ENCODE results near the gene IL32. TPM values are rescaled to one million over a fixed set of nuclear protein-coding genes. Genes with fewer than 3 reads are reported as not detected.
A peak's percentile ranks its signal among the peaks of the same experiment; 100 is the strongest.

The IL32 gene
- total RNA-seq, 2 experiments from 2014 or later: 4,131 to 4,213 TPM

DNA sequence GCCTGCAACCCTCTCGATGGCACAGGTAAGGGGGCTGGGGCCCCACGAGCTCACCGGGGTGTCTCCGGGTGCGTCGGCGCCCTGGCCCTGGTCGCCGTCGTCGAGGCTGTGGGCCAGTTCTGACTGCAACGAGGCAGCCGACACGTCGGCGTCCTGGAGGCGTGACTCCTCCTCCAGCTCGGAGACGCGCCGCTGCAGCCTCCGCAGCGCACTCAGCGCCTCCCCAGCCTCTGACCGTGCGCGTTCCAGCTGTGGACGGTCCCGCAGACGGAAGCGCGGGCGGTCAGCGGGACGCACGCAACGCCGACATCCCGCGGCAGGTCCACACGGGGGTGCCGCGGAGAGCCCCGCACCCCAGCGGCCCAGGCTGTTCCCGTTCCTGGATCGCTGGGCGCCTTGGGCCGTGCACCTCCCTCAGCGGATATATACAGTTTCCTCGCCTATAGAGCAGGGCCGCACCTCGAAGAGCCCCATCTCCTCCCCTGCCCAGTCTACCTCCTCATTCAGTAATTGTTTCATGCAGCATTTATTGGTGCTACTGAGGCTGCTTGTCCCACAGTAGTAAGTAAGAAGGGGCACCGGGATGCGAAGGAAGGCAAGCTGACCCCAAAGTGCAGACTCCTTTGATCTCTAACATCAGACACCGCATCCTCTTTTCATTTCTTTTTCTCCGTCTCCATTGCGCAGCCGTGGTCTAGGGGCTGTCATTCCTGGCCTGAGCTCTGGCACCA lies 35.8 kb upstream of the IL32 start:
- H3K4me3 Mint-ChIP-seq: peak overlapping the region; percentile 69
- POLR2A ChIA-PET: interaction anchor here (0.7 to 9.3 kb wide), 14 partner anchors 9 to 129 kb away, joined by 3 to 72 read pairs (median 10); partner anchors contain the start of genes IL32, MMP25, PKMYT1 and TNFRSF12A
- H3K27ac Mint-ChIP-seq: peak overlapping the region; percentile 67
- CTCF ChIA-PET: interaction anchor here (1.0 to 10.4 kb wide), 12 partner anchors 9 to 119 kb away, joined by 3 to 209 read pairs (median 24); partner anchors contain the start of genes CLDN6, HCFC1R1, IL32 and THOC6
- DNase-seq: peak; percentile 75
- H3K27me3 Mint-ChIP-seq: peaks cover 41% of the 10 kb centered on the region
- H3K9me3 Mint-ChIP-seq: no peaks in the 10 kb centered on the region
- peaks cover 46% of the 10 kb centered on the region for H3K4me1 Mint-ChIP-seq
- H3K36me3 Mint-ChIP-seq (ENCODE audit: low read depth): peaks cover 14% of the 10 kb centered on the region

DNA sequence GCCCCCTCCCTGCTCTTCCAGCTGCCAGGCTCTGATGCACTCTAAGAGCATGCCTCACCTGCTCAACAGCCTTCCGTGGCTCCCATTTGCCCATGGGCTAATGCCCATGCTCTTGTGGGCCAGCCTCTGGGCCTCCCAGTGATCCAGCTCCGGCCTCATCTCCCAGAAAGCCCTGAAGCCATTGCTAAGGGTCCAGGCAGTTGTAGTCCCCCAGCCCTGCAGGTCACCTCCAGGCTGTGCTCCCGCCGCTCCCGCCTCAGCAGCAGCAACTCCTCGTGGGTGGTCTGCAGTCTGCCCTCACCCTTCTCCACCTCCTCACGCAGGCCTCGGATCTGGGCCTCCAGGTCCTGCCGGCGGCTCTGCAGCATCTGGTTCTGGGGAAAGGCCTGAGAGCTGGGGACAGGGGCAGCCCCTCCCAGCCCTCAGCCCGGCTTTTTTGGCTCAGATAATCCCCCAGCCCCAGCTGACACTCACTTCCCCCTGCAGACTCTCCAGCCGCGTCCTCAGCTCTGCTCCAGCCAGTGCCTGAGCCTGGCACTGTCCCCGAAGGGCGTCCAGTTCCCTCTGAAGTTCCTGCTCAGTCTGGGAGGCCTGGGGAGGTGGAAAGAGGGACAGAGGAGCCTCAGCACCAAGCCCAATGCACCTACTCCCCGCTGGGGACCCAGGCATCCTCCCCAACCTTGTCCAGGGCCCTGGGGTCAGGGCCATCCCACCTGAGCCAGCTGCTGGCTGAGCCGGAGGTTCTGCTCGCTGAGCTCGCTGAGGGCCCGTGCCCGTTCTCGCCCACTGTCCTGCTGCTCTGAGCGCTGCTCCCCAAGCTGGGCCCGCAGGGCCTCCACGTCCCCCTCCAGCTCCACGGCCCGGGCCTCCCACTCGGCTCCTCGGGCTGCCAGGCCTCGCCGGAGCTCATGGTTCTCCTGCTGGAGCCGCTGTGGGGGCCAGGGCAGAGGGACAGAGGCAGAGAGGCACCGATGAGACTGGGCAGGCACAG lies 34.9 kb upstream of the IL32 start:
- Mint-ChIP-seq H3K27ac (peak overlapping the region; percentile 67), H3K9me3 (no peaks in the 10 kb centered on the region), H3K27me3 (peaks cover 49% of the 10 kb centered on the region), H3K4me3 (peak overlapping the region; percentile 69), H3K4me1 (peaks cover 42% of the 10 kb centered on the region), H3K36me3 (ENCODE audit: low read depth) (peaks cover 14% of the 10 kb centered on the region)
- DNase-seq: no peak
- CTCF ChIA-PET: interaction anchor here (1.1 to 10.4 kb wide), 15 partner anchors 9 to 1704 kb away, joined by 4 to 209 read pairs (median 15); partner anchors contain the start of genes CLDN6, DNAAF8, HCFC1R1 and THOC6
- POLR2A ChIA-PET: interaction anchor here (0.9 to 9.3 kb wide), 13 partner anchors 10 to 128 kb away, joined by 3 to 72 read pairs (median 11); partner anchors contain the start of genes MMP25, PKMYT1, TNFRSF12A and ZNF213

DNA sequence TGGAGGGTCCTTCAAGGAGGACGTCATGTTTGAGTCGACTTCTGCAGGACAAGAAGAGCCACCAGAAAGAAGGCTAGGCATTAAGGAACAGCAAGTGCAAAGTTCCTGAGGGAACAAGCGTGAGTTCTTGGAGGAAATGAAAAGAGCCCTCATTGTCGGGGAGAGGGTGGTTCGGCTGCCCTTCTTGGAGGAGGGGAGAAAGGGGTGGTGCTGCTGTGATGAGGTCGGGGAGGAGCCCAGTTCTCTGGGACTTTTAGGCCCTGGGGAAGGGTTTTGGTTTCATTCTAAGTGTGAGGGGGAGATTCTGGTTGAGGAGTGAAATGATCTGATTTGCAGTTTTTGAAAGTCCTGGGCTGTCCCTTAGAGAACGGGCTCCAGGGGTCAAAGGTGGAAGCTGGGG lies 32.8 kb upstream of the IL32 start:
- POLR2A ChIA-PET: interaction anchor here (1.1 to 9.3 kb wide), 6 partner anchors 9 to 43 kb away, joined by 3 to 72 read pairs (median 4); partner anchors contain the start of genes HCFC1R1, IL32, MMP25 and THOC6
- H3K36me3 Mint-ChIP-seq (ENCODE audit: low read depth): no peaks in the 10 kb centered on the region
- DNase-seq: no peak
- no peak overlapping the region for H3K27ac Mint-ChIP-seq
- no peak overlapping the region for H3K4me3 Mint-ChIP-seq
- CTCF ChIA-PET: interaction anchor here (1.0 to 10.4 kb wide), 13 partner anchors 10 to 118 kb away, joined by 3 to 209 read pairs (median 15); partner anchors contain the start of genes CLDN6, HCFC1R1, MMP25 and PKMYT1
- H3K9me3 Mint-ChIP-seq: no peaks in the 10 kb centered on the region
- H3K4me1 Mint-ChIP-seq: peaks cover 44% of the 10 kb centered on the region
- peaks cover 61% of the 10 kb centered on the region for H3K27me3 Mint-ChIP-seq

DNA sequence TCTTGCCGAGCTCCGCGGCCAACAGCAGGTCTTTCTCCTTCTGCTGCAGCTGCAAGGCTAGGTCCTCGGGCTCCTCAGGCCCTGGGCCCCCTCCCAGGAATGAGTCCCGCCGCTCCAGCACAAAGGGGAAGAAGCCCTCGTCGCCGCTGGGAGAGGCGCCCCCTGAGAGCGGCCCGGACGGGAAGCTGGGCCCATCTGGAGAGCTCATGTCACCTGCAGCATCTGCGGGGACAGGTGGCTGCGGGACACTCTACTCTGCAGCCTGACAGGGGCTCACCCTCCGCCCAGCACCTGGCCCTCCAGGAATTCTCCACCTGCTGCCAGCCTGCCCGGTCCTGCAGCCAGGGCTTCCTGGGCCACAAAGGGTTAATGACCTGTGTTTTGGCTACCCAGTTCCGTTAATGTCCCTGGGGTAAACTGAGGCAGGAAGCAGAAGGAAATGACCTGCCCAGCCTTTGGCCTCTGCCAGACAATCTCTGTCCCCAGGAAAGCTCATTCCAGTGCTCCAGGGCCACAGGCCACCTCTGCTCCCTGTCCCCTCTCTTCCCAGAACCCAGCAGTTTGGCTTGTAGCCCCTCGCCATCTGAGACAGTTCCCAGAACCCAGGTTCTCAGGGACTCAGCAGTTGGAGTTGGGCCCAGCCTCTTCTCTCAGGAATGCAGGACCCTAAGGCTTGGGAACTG lies 30.0 kb upstream of the IL32 start:
- no peak for DNase-seq
- Mint-ChIP-seq H3K27ac (no peak overlapping the region), H3K4me1 (peaks cover 24% of the 10 kb centered on the region), H3K9me3 (no peaks in the 10 kb centered on the region), H3K36me3 (ENCODE audit: low read depth) (no peaks in the 10 kb centered on the region), H3K4me3 (no peak overlapping the region), H3K27me3 (peaks cover 69% of the 10 kb centered on the region)
- CTCF ChIA-PET: interaction anchor here (1.2 to 10.4 kb wide), 7 partner anchors 12 to 95 kb away, joined by 3 to 209 read pairs (median 6); partner anchors contain the start of genes CLDN6, HCFC1R1, THOC6 and TNFRSF12A
- POLR2A ChIA-PET: interaction anchor here (0.8 to 9.3 kb wide), 5 partner anchors 8 to 100 kb away, joined by 3 to 72 read pairs (median 6); partner anchors contain the start of genes MMP25 and ZNF213

DNA sequence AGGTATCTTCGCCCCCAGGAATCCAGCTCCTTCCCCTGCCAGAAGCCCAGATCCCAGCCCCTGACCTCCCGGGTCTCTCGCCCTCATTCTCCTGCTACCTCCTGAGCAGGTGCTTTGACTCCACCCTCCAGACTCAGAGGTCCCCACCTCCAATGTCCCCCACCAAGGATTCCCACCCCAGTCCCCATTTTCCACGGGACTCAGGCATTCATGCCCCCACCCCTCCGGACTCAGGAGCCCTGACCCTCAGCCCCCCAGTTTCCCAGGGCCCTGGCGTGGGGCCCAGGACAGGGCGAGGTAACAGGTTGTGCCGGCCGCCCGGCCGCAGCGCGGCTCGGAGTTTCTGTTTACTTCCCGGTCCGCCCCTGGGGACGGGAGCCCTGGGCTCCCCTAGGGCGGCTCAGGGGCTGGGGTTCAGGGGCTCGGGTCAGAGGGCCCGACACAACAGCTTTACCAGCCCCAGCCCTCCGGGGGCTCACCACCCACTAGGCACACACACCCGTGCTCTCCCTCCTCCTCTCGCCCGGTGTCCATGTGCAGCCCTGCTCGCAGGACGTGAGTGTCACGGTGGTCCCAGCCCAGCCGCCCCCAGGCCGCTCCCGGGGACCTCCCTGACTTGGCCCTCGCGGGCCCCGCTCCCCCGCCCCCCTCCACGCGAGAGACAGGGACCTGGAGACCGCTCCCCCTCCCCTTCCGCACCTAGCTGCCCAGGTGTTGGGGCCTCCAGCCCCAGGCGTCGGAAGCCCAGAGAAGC lies 29.3 kb upstream of the IL32 start:
- ChIA-PET POLR2A (interaction anchor here (1.3 to 9.3 kb wide), 3 partner anchors 8 to 23 kb away, joined by 6 to 72 read pairs (median 58); partner anchors contain the start of gene MMP25), CTCF (interaction anchor here (0.9 to 10.4 kb wide), 6 partner anchors 8 to 94 kb away, joined by 3 to 209 read pairs (median 12); partner anchors contain the start of gene ZNF213)
- Mint-ChIP-seq H3K27ac (no peak overlapping the region), H3K27me3 (peaks cover 68% of the 10 kb centered on the region), H3K9me3 (no peaks in the 10 kb centered on the region), H3K4me3 (no peak overlapping the region), H3K4me1 (peaks cover 24% of the 10 kb centered on the region), H3K36me3 (ENCODE audit: low read depth) (no peaks in the 10 kb centered on the region)
- no peak for DNase-seq

DNA sequence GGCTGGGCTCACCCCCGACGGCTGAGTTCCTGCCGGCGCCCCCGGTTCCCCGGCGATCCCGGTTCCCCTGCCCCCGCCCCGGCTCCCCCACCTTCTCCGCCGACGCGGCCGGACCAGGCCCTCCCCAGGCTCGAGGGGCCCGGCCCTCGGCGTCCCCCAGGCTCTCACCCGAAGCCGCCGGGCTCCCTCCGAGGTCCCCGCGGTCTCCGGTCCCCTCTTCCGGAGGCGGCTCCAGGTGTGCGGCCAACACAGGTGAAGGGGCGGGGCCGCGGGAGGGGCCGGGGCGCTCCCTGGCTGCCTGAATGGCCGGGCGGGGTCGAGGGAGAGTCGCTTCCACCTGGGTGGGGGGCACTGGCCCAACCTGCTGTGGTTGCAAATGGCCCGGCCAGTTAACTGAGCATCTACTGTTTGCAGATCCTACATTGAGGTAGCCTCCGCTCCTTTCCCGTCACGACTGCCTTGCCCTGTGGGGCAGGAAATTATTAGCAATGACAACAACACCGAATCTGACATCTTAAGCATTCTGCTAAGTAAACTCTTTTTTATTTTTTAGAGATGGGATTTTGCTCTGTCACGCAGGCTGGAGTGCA lies 28.6 kb upstream of the IL32 start, which contains the start of gene BICDL2:
Gene BICDL2 (minus strand): TSS at position 219 of the 590 bp plus-strand sequence. CDS start 1,448 bp downstream, outside the sequence.
- DNase-seq: no peak
- CTCF ChIA-PET: interaction anchor here (0.9 to 3.6 kb wide), 3 partner anchors 9 to 80 kb away, joined by 3 to 20 read pairs (median 4); no protein-coding TSS in a partner anchor
- Mint-ChIP-seq H3K9me3 (no peaks in the 10 kb centered on the region), H3K4me3 (no peak within 1 kb of the TSS), H3K4me1 (peaks cover 22% of the 10 kb centered on the region), H3K27ac (no peak within 1 kb of the TSS), H3K36me3 (ENCODE audit: low read depth) (no peaks in the 10 kb centered on the region), H3K27me3 (peaks cover 68% of the 10 kb centered on the region)
- POLR2A ChIA-PET: interaction anchor here (0.6 to 9.3 kb wide), 2 partner anchors 12 to 93 kb away, joined by 3 to 72 read pairs; no protein-coding TSS in a partner anchor

DNA sequence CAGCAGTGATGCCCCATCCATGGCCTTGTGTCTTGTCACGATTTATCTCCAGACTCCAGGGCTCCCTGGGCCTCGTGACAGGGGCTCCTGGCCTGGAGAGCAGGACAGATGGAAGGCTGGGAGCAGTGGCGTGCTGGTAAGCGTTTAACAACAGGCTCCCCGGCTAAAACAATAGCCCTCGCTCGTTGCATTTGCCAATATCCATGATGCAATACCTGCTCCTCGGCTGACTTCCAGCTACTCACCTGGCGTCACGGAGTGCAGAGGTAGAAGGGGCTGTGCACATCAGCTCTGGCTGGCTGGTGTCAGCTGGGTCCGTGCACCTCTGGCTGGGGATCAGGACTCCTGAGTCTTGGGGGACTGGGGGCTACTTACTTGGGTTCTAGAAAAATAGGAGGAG lies 27.2 kb upstream of the IL32 start:
- no peaks in the 10 kb centered on the region for H3K36me3 Mint-ChIP-seq (ENCODE audit: low read depth)
- no peak overlapping the region for H3K27ac Mint-ChIP-seq
- CTCF ChIA-PET: interaction anchor here (0.6 to 3.6 kb wide), 6 partner anchors 10 to 130 kb away, joined by 3 to 20 read pairs (median 3); no protein-coding TSS in a partner anchor
- H3K4me1 Mint-ChIP-seq: peaks cover 15% of the 10 kb centered on the region
- no peak overlapping the region for H3K4me3 Mint-ChIP-seq
- H3K9me3 Mint-ChIP-seq: no peaks in the 10 kb centered on the region
- POLR2A ChIA-PET: interaction anchor here (1.2 to 2.4 kb wide), 5 partner anchors 9 to 18 kb away, joined by 4 to 9 read pairs (median 5); partner anchors contain the start of genes HCFC1R1 and TNFRSF12A
- H3K27me3 Mint-ChIP-seq: peaks cover 54% of the 10 kb centered on the region
- no peak for DNase-seq

DNA sequence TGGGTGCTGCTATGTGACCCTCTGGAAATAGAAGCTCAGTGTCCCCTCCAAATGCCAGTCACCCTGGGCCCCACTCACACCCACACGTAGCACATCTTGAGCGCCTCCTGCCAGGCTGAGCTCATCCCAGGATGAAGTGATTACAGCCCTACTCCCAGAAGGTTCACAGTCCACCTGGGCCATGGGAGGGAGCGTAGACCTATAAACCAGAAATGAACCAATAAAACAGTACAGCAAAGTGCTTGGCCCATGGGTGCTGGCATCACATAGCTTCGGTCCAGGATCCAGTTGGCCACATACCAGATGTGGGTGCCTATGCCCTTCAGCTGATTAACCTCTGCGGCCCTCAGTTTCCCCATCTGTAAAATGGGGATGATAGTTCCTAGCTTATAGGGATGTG lies 26.5 kb upstream of the IL32 start:
- no peaks in the 10 kb centered on the region for H3K36me3 Mint-ChIP-seq (ENCODE audit: low read depth)
- H3K4me3 Mint-ChIP-seq: no peak overlapping the region
- H3K27ac Mint-ChIP-seq: no peak overlapping the region
- peaks cover 18% of the 10 kb centered on the region for H3K4me1 Mint-ChIP-seq
- no peak for DNase-seq
- ChIA-PET POLR2A (interaction anchor here (0.8 to 2.4 kb wide), 7 partner anchors 10 to 20 kb away, joined by 3 to 9 read pairs (median 5); partner anchors contain the start of genes HCFC1R1 and TNFRSF12A), CTCF (interaction anchor here (0.7 to 3.6 kb wide), 5 partner anchors 9 to 130 kb away, joined by 3 to 20 read pairs (median 3); no protein-coding TSS in a partner anchor)
- H3K9me3 Mint-ChIP-seq: no peaks in the 10 kb centered on the region
- H3K27me3 Mint-ChIP-seq: peaks cover 52% of the 10 kb centered on the region

DNA sequence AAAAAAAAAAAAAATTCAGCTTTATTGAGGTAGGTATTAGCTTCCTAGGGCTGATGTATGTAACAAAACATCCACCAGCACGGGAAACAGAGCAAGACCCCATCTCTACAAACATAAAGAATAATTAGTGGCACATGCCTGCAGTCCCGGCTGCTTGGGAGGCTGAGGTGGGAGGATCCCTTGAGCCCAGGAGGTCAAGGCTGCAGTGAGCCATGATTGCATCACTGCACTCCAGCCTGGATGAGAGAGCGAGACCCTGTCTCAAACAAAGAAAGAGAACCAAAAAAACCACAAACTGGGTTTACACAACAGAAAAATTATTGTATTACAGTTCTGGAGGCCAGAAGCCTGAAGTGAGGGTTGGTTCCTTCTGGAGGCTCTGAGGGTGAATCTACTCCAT lies 23.1 kb upstream of the IL32 start:
- no peak overlapping the region for H3K27ac Mint-ChIP-seq
- ChIA-PET POLR2A (interaction anchor here (0.7 to 5.2 kb wide), 5 partner anchors 11 to 33 kb away, joined by 3 to 58 read pairs (median 3); partner anchors contain the start of gene IL32), CTCF (interaction anchor here (0.8 to 3.2 kb wide), 6 partner anchors 10 to 89 kb away, joined by 3 to 40 read pairs (median 6); no protein-coding TSS in a partner anchor)
- peaks cover 48% of the 10 kb centered on the region for H3K27me3 Mint-ChIP-seq
- no peaks in the 10 kb centered on the region for H3K9me3 Mint-ChIP-seq
- H3K36me3 Mint-ChIP-seq (ENCODE audit: low read depth): peaks cover 11% of the 10 kb centered on the region
- H3K4me3 Mint-ChIP-seq: no peak overlapping the region
- no peak for DNase-seq
- H3K4me1 Mint-ChIP-seq: peaks cover 28% of the 10 kb centered on the region

DNA sequence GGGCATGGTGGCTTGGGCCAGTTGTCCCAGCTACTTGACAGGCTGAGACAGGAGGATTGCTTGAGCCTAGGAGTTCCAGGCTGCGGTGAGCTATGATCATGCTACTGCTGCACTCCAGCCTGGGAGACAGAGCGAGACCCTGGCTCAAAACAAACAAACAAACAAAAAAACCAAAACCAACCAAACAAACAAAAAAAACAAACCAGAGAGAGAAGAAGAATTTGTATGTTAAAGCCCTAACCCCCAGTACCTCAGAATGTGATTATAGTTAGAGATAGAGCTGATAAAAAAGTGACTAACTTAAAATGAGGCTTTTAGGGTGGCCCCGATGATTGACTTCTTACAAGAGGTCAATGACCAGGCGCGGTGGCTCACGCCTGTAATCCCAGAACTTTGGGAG lies 20.7 kb upstream of the IL32 start:
- POLR2A ChIA-PET: interaction anchor here (0.6 to 8.7 kb wide), 8 partner anchors 12 to 472 kb away, joined by 3 to 65 read pairs (median 20); partner anchors contain the start of gene IL32
- CTCF ChIA-PET: interaction anchor here (1.0 to 2.6 kb wide), 6 partner anchors 11 to 83 kb away, joined by 4 to 15 read pairs (median 11); no protein-coding TSS in a partner anchor
- H3K27ac Mint-ChIP-seq: peak overlapping the region; percentile 57
- H3K4me1 Mint-ChIP-seq: peaks cover 46% of the 10 kb centered on the region
- H3K9me3 Mint-ChIP-seq: no peaks in the 10 kb centered on the region
- H3K27me3 Mint-ChIP-seq: peaks cover 27% of the 10 kb centered on the region
- no peak for DNase-seq
- H3K4me3 Mint-ChIP-seq: peak overlapping the region; percentile 85
- peaks cover 29% of the 10 kb centered on the region for H3K36me3 Mint-ChIP-seq (ENCODE audit: low read depth)
